GM19043 (cell line): Measurements from ENCODE around the gene IFIT1.
"Not testable (repeated sequence)": the region's sequence is repeated elsewhere in the genome, so short reads cannot be mapped to it uniquely, and the experiment has no call there.

Source experiments
- ATAC-seq: cut with Tn5 transposase; IDR thresholded peaks from one replicate; pipeline ENCODE4 v1.9.1; 2021; ENCODE audit warnings: low read depth; ENCODE audit not compliant: unreplicated experiment

IFIT1 gene

GRCh38 chr10:89398003-89398749 lies 5.8 kb downstream of the IFIT1 start:
- no peak for ATAC-seq

- ATAC-seq, result no peak
These were observed 7.5 kb downstream of the IFIT1 start for GRCh38 chr10:89399956-89400355.

- ATAC-seq, result no peak
These were observed 10.6 kb downstream of the IFIT1 start for GRCh38 chr10:89403043-89403442.

GRCh38 chr10:89404104-89405047 lies 12.0 kb downstream of the IFIT1 start:
- ATAC-seq, result no peak

GRCh38 chr10:89406178-89406577 lies 13.8 kb downstream of the IFIT1 start:
- not testable (repeated sequence) for ATAC-seq

- not testable (repeated sequence) for ATAC-seq
These were observed 15.4 kb downstream of the IFIT1 start for GRCh38 chr10:89407792-89408191.

GRCh38 chr10:89409282-89409681 lies 16.9 kb downstream of the IFIT1 start:
- not testable (repeated sequence) for ATAC-seq

- not testable (repeated sequence) for ATAC-seq
These were observed 18.1 kb downstream of the IFIT1 start for GRCh38 chr10:89410551-89410950.

GRCh38 chr10:89411135-89411534 lies 18.7 kb downstream of the IFIT1 start:
- ATAC-seq, result not testable (repeated sequence)

GRCh38 chr10:89412276-89412675 lies 19.9 kb downstream of the IFIT1 start:
- ATAC-seq, result not testable (repeated sequence)

- ATAC-seq, result no peak
These were observed 21.0 kb downstream of the IFIT1 start for GRCh38 chr10:89413398-89413912.

- ATAC-seq, result peak; percentile 70
These were observed 21.9 kb downstream of the IFIT1 start, which contains the start of gene IFIT5 for GRCh38 chr10:89414146-89414878. TSS of gene IFIT5 (plus strand) at chr10:89414568. CDS start at chr10:89414799, 231 bp downstream.

- peak; percentile 30 for ATAC-seq
These were observed 22.7 kb downstream of the IFIT1 start for GRCh38 chr10:89414879-89415821.

GRCh38 chr10:89416465-89416864 lies 24.0 kb downstream of the IFIT1 start:
- ATAC-seq, result no peak

- no peak for ATAC-seq
These were observed 27.1 kb downstream of the IFIT1 start for GRCh38 chr10:89419548-89419947.

GRCh38 chr10:89421018-89421476 lies 28.6 kb downstream of the IFIT1 start:
- ATAC-seq, result no peak

GRCh38 chr10:89425000-89425399 lies 32.6 kb downstream of the IFIT1 start:
- ATAC-seq, result no peak

- ATAC-seq, result peak; percentile 69
These were observed 33.9 kb downstream of the IFIT1 start for GRCh38 chr10:89426230-89426868.

- no peak for ATAC-seq
These were observed 35.2 kb downstream of the IFIT1 start for GRCh38 chr10:89427629-89428028.
